ENCODE results near the gene UNC5B.

DNA sequence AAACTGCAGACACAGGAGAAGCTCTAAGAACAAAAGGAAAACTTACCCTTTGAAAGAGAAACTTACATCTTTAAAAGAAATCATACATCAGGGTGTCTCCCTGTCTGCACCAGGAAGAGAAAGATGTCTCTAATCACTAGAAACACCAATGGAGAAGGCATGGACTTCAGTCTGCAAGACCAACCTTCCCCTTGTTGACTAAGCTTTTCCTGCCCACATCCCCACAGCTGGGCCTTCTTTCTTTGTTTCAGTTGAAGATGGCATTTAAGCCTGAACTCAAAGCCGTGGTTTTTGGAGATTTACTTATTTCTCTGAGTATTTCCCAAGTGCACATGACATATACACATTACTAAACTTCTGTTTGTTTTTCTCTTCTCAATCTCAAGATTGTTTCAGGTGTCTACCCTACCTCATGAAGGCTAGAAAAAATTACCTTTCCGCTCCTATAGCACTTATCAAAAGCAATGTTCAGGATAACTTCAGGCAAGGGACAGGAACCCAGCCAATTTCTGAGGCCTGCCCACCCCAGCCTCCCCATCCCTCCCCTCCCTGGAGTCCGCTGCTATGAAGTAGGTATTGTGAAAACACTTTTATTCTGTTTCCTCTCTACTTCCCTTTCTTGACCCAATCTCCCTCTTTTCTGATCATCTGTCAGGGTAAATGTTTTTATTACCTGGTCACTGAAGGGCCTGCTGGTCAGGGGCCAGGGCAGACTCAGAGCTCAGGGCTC, 103.9 kb downstream of the UNC5B start:
- no peak for TF ChIP-seq CTCF (IDR thresholded peaks at IDR 0.05)
- TF ChIP-seq POLR2A (IDR thresholded peaks at IDR 0.05), result no peak
